IMR-90 (cell line): Measurements from ENCODE around the gene KDM4B. TPM values are rescaled to one million over a fixed set of nuclear protein-coding genes. Genes with fewer than 3 reads are reported as not detected.

Experiments used
- ATAC-seq: fragments of 200-7000 bp; cut with Tn5 transposase; 2 replicates; pipeline ENCODE4 v1.9.1; 2020; ENCODE audit warnings: low read depth, mild to moderate bottlenecking, moderate library complexity
- BruUV-seq: library from RNA; stranded (reverse); fragments of 400-500 nt; replicated peaks from 2 replicates; lab custom pipeline; 2021; lab: Mats Ljungman, UMichigan
- CTCF ChIA-PET: fragments of 300-600 bp; formaldehyde crosslinking; extraction: SDS; loops from one replicate; lab custom pipeline; 2021; ENCODE audit warnings: antibody characterized with exemption; lab: Yijun Ruan, JAX
- POLR2A ChIA-PET: fragments of 300-600 bp; sonication (Branson Sonifier 250); formaldehyde crosslinking; loops from one replicate; lab custom pipeline; 2022; ENCODE audit warnings: antibody characterized with exemption; ENCODE audit not compliant: unreplicated experiment; lab: Charles Lee
- DNase-seq: peaks from one replicate; pipeline ENCODE4 v3.0.0; 2013
- H2AFZ ChIP-seq: replicated peaks from 2 replicates; pipeline ENCODE3; 2013; ENCODE audit warnings: low read length, mild to moderate bottlenecking; ENCODE audit not compliant: poor library complexity
- H2AK5ac ChIP-seq: 2 replicates; pipeline ENCODE4 v1.6.1; 2013; ENCODE audit warnings: low read depth, low read length, inconsistent platforms
- H2AK9ac ChIP-seq: replicated peaks from 2 replicates; pipeline ENCODE3; 2013; ENCODE audit warnings: mild to moderate bottlenecking, low read depth, low read length, moderate library complexity; ENCODE audit not compliant: poor library complexity
- H2BK120ac ChIP-seq: 2 replicates; pipeline ENCODE4 v1.6.1; 2013; ENCODE audit warnings: low read depth, low read length, inconsistent platforms
- H2BK15ac ChIP-seq: 3 replicates; pipeline ENCODE4 v1.6.1; 2013; ENCODE audit warnings: low read depth, low read length, inconsistent platforms
- H2BK20ac ChIP-seq: 2 replicates; pipeline ENCODE4 v1.6.1; 2013; ENCODE audit warnings: low read depth, mild to moderate bottlenecking, inconsistent platforms, low read length, moderate library complexity
- H2BK5ac ChIP-seq: 2 replicates; pipeline ENCODE4 v1.6.1; 2013; ENCODE audit warnings: mild to moderate bottlenecking, low read depth, low read length, inconsistent platforms; ENCODE audit not compliant: poor library complexity, severe bottlenecking
- H3K14ac ChIP-seq: replicated peaks from 2 replicates; pipeline ENCODE4 v1.6.1; 2013; ENCODE audit warnings: low read depth, low read length, inconsistent platforms
- H3K18ac ChIP-seq: 2 replicates; pipeline ENCODE4 v1.6.1; 2013; ENCODE audit warnings: low read depth, low read length, control low read depth
- H3K23ac ChIP-seq: 2 replicates; pipeline ENCODE4 v1.6.1; 2013; ENCODE audit warnings: low read depth, low read length, inconsistent platforms
- H3K27ac ChIP-seq: 2 replicates; pipeline ENCODE4 v1.5.1; 2013; ENCODE audit warnings: mild to moderate bottlenecking, control low read depth, low read length; ENCODE audit not compliant: insufficient read depth
- H3K27me3 ChIP-seq: 2 replicates; pipeline ENCODE4 v1.6.1; 2013; ENCODE audit warnings: low read length; ENCODE audit not compliant: control insufficient read depth, insufficient read depth
- H3K36me3 ChIP-seq: 2 replicates; pipeline ENCODE4 v1.6.1; 2013; ENCODE audit warnings: low read length, mixed read lengths; ENCODE audit not compliant: control insufficient read depth, insufficient read depth
- H3K4ac ChIP-seq: 2 replicates; pipeline ENCODE4 v1.6.1; 2013; ENCODE audit warnings: low read depth, low read length, inconsistent platforms
- H3K4me1 ChIP-seq: 2 replicates; pipeline ENCODE4 v1.6.1; 2013; ENCODE audit warnings: low read length, mixed read lengths; ENCODE audit not compliant: control insufficient read depth, insufficient read depth
- H3K4me2 ChIP-seq: 2 replicates; pipeline ENCODE4 v1.6.1; 2013; ENCODE audit warnings: low read depth, mild to moderate bottlenecking, control low read depth, low read length, moderate library complexity
- H3K4me3 ChIP-seq: 2 replicates; pipeline ENCODE4 v1.5.1; 2013; ENCODE audit warnings: low read depth, mild to moderate bottlenecking, control low read depth, low read length, moderate library complexity; ENCODE audit not compliant: insufficient read depth
- H3K56ac ChIP-seq: 2 replicates; pipeline ENCODE4 v1.6.1; 2013; ENCODE audit warnings: low read length, inconsistent platforms; ENCODE audit not compliant: insufficient read depth; ENCODE audit errors: extremely low read depth
- H3K79me1 ChIP-seq, 2 experiments: 2 replicates each; pipeline ENCODE4 v1.6.1; 2013; ENCODE audit warnings: low read length in 2 of 2, inconsistent platforms in 1 of 2, low read depth in 1 of 2
- H3K9ac ChIP-seq: 2 replicates; pipeline ENCODE4 v1.6.1; 2013; ENCODE audit warnings: low read depth, low read length, control low read depth
- H3K9me1 ChIP-seq: 2 replicates; pipeline ENCODE4 v1.6.1; 2013; ENCODE audit warnings: low read length, inconsistent platforms; ENCODE audit not compliant: insufficient read depth
- H3K9me3 ChIP-seq: 2 replicates; pipeline ENCODE4 v1.6.1; 2013; ENCODE audit warnings: low read length; ENCODE audit not compliant: control insufficient read depth, insufficient read depth
- H4K20me1 ChIP-seq: 2 replicates; pipeline ENCODE4 v1.6.1; 2013; ENCODE audit warnings: low read length, inconsistent platforms; ENCODE audit not compliant: insufficient read depth
- H4K5ac ChIP-seq: 2 replicates; pipeline ENCODE4 v1.6.1; 2013; ENCODE audit warnings: mild to moderate bottlenecking, low read depth, low read length, control low read depth
- H4K8ac ChIP-seq, 2 experiments: 2 replicates each; pipeline ENCODE4 v1.6.1; 2013; ENCODE audit warnings: low read depth in 2 of 2, low read length in 2 of 2, control low read depth in 1 of 2, inconsistent platforms in 1 of 2
- H4K91ac ChIP-seq: 2 replicates; pipeline ENCODE4 v1.6.1; 2013; ENCODE audit warnings: low read depth, low read length, inconsistent platforms; ENCODE audit not compliant: insufficient read depth
- CEBPB ChIP-seq: IDR thresholded peaks from 2 replicates; pipeline ENCODE4 v1.6.1; 2012; ENCODE audit warnings: low read depth, low read length, improper control_type of control experiment
- CHD1 ChIP-seq: IDR thresholded peaks from 2 replicates; pipeline ENCODE4 v1.6.1; 2012; ENCODE audit warnings: low read depth, low read length, improper control_type of control experiment
- NFE2L2 ChIP-seq: fragments of 150-350 bp; IDR thresholded peaks from 2 replicates; pipeline ENCODE4 v1.6.1; 2016; ENCODE audit warnings: low read depth, mild to moderate bottlenecking, low read length
- SMC3 ChIP-seq: fragments of 150-350 bp; IDR thresholded peaks from 2 replicates; pipeline ENCODE4 v1.6.1; 2016; ENCODE audit warnings: low read depth, mild to moderate bottlenecking, antibody characterized with exemption, low read length, moderate library complexity
- WGBS, 2 experiments: methylation state at CpG; one replicate each; pipeline versions ENCODE4 v1.1.5 to v1.1.7; 2013; ENCODE audit warnings: missing lambda C conversion rate in 2 of 2; ENCODE audit not compliant: insufficient read length in 1 of 2; ENCODE audit errors: extremely low coverage in 2 of 2; 5-methylcytosine and 5-hydroxymethylcytosine counted together
- dilution Hi-C: fragments of 300-500 bp; cut with HindIII; formaldehyde crosslinking; loops from one replicate; pipeline ENCODE4 v1.14.3; 2018; ENCODE audit warnings: low sequenced_read_pairs; ENCODE audit not compliant: unreplicated experiment
- in situ Hi-C: fragments of 300-500 bp; cut with MboI; formaldehyde crosslinking; loops from 3 replicates; pipeline ENCODE4 v1.14.3; 2019; ENCODE audit warnings: low sequenced_read_pairs, inconsistent platforms, mixed read lengths
- intact Hi-C: fragments of 100-400 bp; cut with micrococcal nuclease; formaldehyde crosslinking; loops from 2 replicates; pipeline ENCODE4 v1.10.0; 2022
- polyA plus RNA-seq, 3 experiments: library from polyadenylated mRNA; depleted of rRNA; stranded (reverse); fragments of >200 nt; gene quantifications; 2 replicates each; pipeline ENCODE4 v1.2.3, GENCODE V29; 2012; ENCODE audit warnings: low replicate concordance in 1 of 3
- total RNA-seq: library from RNA; depleted of rRNA; stranded (reverse); fragments of >200 nt; gene quantifications from 2 replicates; pipeline ENCODE4 v1.2.3, GENCODE V29; 2012

Gene KDM4B
- total and polyA plus RNA-seq, 2 of the 4 experiments (the other 2 are of a cell fraction), result 5.0 to 17.9 TPM

DNA sequence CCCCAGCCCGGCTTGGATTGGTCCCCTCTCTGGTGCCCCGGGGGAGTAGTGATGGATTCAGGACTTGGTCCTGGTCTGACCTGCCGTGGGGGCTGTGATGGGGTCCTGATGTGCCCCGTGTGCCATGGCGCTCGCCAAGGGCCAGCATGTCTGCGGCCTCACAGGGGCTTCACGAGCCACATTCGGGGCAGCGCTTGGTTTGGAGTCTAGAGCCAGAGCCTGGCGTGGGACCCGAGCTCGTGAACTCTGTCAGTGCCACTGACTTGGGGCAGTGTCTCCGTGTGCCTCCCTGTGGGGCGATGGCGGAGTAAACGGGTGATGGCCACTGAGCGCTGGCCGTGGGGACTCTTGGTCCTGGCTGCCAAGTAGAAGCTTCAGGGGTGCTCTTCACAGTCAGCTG is 17.1 kb downstream of the KDM4B start:
- Histone ChIP-seq H3K4ac (no peak overlapping the region), H2AFZ (no peak overlapping the region), H4K5ac (no peak overlapping the region), H3K23ac (no peak overlapping the region), H3K9ac (no peak overlapping the region), H3K4me3 (no peak overlapping the region), H3K27ac (no peak overlapping the region), H3K36me3 (peaks cover 6% of the 10 kb centered on the region; the same call in 1 of the 2 replicates), H4K8ac (no peak overlapping the region), H4K91ac (no peak overlapping the region), H4K20me1 (peaks cover 97% of the 10 kb centered on the region), H2BK20ac (no peak overlapping the region), H3K14ac (no peak overlapping the region), H3K4me2 (no peak overlapping the region), H3K56ac (no peak overlapping the region), H3K18ac (no peak overlapping the region), H3K79me1 (peaks cover 13 to 92% of the 10 kb centered on the region in 2 experiments), H3K4me1 (peaks cover 22% of the 10 kb centered on the region), H2BK120ac (no peak overlapping the region), H3K27me3 (no peaks in the 10 kb centered on the region), H2AK5ac (no peak overlapping the region), H3K9me1 (peaks cover 26% of the 10 kb centered on the region), H3K9me3 (no peaks in the 10 kb centered on the region), H2BK15ac (no peak overlapping the region), H2AK9ac (peak overlapping the region; percentile 61), H2BK5ac (no peak overlapping the region)
- dilution Hi-C loops, result no loop called here
- TF ChIP-seq SMC3 (no peak), NFE2L2 (no peak), CEBPB (no peak), CHD1 (no peak)
- intact Hi-C loops, result no loop called here
- ChIA-PET CTCF (interaction anchor here (0.6 kb wide), 1 partner anchor 59 kb away, joined by 7 read pairs; no protein-coding TSS in a partner anchor), POLR2A (no interaction called here)
- BruUV-seq, result no TSS peak
- in situ Hi-C loops, result no loop called here
- whole genome bisulfite sequencing, 2 experiments, result 90% methylated on average over 14 of the region's 19 CpGs; no CpG with 5 or more reads in 1 of the 2 experiments
- DNase-seq (no peak), ATAC-seq (no peak)
